Parathyroid adenoma (tissue), 2 donors: Measurements from ENCODE around the gene CLEC17A.
"Not testable (repeated sequence)": the region's sequence is repeated elsewhere in the genome, so short reads cannot be mapped to it uniquely, and the experiment has no call there.

Experiments used
- H2AFZ ChIP-seq: fragments of 300-600 bp; sonication (generic); one replicate; pipeline ENCODE4 v1.7.0; 2017; ENCODE audit warnings: antibody characterized with exemption, mild to moderate bottlenecking
- H3K27ac ChIP-seq: fragments of 300-600 bp; sonication (generic); one replicate; pipeline ENCODE4 v1.7.0; 2017
- H3K27me3 ChIP-seq: fragments of 300-600 bp; sonication (generic); one replicate; pipeline ENCODE4 v1.7.0; 2017; ENCODE audit warnings: low read length; ENCODE audit not compliant: control insufficient read depth, insufficient read depth
- H3K36me3 ChIP-seq: fragments of 300-600 bp; sonication (generic); one replicate; pipeline ENCODE4 v1.7.0; 2017; ENCODE audit warnings: low read length; ENCODE audit not compliant: control insufficient read depth, insufficient read depth
- H3K4me1 ChIP-seq: fragments of 300-600 bp; sonication (generic); one replicate; pipeline ENCODE4 v1.7.0; 2017; ENCODE audit warnings: control low read depth
- H3K4me2 ChIP-seq: fragments of 300-600 bp; sonication (generic); one replicate; pipeline ENCODE4 v1.7.0; 2017; ENCODE audit warnings: low read length
- H3K4me3 ChIP-seq: fragments of 300-600 bp; sonication (generic); one replicate; pipeline ENCODE4 v1.7.0; 2017; ENCODE audit warnings: low read depth, low read length
- H3K79me2 ChIP-seq: fragments of 300-600 bp; sonication (generic); one replicate; pipeline ENCODE4 v1.7.0; 2017; ENCODE audit warnings: control low read depth
- H3K9ac ChIP-seq: fragments of 300-600 bp; sonication (generic); one replicate; pipeline ENCODE4 v1.7.0; 2017; ENCODE audit warnings: mild to moderate bottlenecking
- H3K9me3 ChIP-seq: fragments of 300-600 bp; sonication (generic); one replicate; pipeline ENCODE4 v1.7.0; 2017; ENCODE audit warnings: low read length; ENCODE audit not compliant: control insufficient read depth
- TF ChIP-seq, protein P1 (sequence below): fragments of 300-600 bp; sonication (generic); IDR thresholded peaks from one replicate; pipeline ENCODE4 v1.7.0; 2017; ENCODE audit warnings: antibody characterized with exemption, mild to moderate bottlenecking
- donor health status: primary hyperparathyroidism.

Gene CLEC17A

GRCh38 chr19:14599548-14600147 is 16.8 kb downstream of the CLEC17A start:
- TF ChIP-seq, protein P1, sequence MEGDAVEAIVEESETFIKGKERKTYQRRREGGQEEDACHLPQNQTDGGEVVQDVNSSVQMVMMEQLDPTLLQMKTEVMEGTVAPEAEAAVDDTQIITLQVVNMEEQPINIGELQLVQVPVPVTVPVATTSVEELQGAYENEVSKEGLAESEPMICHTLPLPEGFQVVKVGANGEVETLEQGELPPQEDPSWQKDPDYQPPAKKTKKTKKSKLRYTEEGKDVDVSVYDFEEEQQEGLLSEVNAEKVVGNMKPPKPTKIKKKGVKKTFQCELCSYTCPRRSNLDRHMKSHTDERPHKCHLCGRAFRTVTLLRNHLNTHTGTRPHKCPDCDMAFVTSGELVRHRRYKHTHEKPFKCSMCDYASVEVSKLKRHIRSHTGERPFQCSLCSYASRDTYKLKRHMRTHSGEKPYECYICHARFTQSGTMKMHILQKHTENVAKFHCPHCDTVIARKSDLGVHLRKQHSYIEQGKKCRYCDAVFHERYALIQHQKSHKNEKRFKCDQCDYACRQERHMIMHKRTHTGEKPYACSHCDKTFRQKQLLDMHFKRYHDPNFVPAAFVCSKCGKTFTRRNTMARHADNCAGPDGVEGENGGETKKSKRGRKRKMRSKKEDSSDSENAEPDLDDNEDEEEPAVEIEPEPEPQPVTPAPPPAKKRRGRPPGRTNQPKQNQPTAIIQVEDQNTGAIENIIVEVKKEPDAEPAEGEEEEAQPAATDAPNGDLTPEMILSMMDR, result no peak
- Histone ChIP-seq H3K4me3 (no peak overlapping the region), H3K79me2 (no peaks in the 10 kb centered on the region), H2AFZ (no peak overlapping the region), H3K27me3 (no peaks in the 10 kb centered on the region), H3K4me2 (no peak overlapping the region), H3K9ac (no peak overlapping the region), H3K4me1 (no peaks in the 10 kb centered on the region), H3K9me3 (no peaks in the 10 kb centered on the region), H3K27ac (no peak overlapping the region), H3K36me3 (no peaks in the 10 kb centered on the region)

GRCh38 chr19:14603990-14604387 is 21.1 kb downstream of the CLEC17A start:
- Histone ChIP-seq H3K27me3 (no peaks in the 10 kb centered on the region), H3K4me3 (no peak overlapping the region), H3K79me2 (no peaks in the 10 kb centered on the region), H3K9ac (no peak overlapping the region), H2AFZ (no peak overlapping the region), H3K4me1 (no peaks in the 10 kb centered on the region), H3K27ac (no peak overlapping the region), H3K36me3 (no peaks in the 10 kb centered on the region), H3K4me2 (no peak overlapping the region), H3K9me3 (no peaks in the 10 kb centered on the region)
- TF ChIP-seq, protein P1, result no peak

- no peak overlapping the region for H3K4me3 ChIP-seq
- no peaks in the 10 kb centered on the region for H3K79me2 ChIP-seq
- TF ChIP-seq, protein P1, result no peak
- no peak overlapping the region for H3K27ac ChIP-seq
- H2AFZ ChIP-seq, result no peak overlapping the region
- no peak overlapping the region for H3K9ac ChIP-seq
- no peaks in the 10 kb centered on the region for H3K27me3 ChIP-seq
- no peaks in the 10 kb centered on the region for H3K36me3 ChIP-seq
- H3K4me2 ChIP-seq, result no peak overlapping the region
- no peaks in the 10 kb centered on the region for H3K4me1 ChIP-seq
- H3K9me3 ChIP-seq, result no peaks in the 10 kb centered on the region
Measured at GRCh38 chr19:14606627-14607026, 23.7 kb downstream of the CLEC17A start.

- TF ChIP-seq, protein P1, result no peak
- no peaks in the 10 kb centered on the region for H3K9me3 ChIP-seq
- H3K4me3 ChIP-seq, result no peak overlapping the region
- H3K27me3 ChIP-seq, result no peaks in the 10 kb centered on the region
- no peak overlapping the region for H3K4me2 ChIP-seq
- H3K4me1 ChIP-seq, result no peaks in the 10 kb centered on the region
- H2AFZ ChIP-seq, result no peak overlapping the region
- H3K27ac ChIP-seq, result no peak overlapping the region
- H3K79me2 ChIP-seq, result no peaks in the 10 kb centered on the region
- no peak overlapping the region for H3K9ac ChIP-seq
- no peaks in the 10 kb centered on the region for H3K36me3 ChIP-seq
Measured at GRCh38 chr19:14611051-14611450, 28.2 kb downstream of the CLEC17A start.

GRCh38 chr19:14612242-14612641 is 29.4 kb downstream of the CLEC17A start:
- H3K9ac ChIP-seq, H3K27ac ChIP-seq, H3K9me3 ChIP-seq, H3K79me2 ChIP-seq, H3K4me1 ChIP-seq, H3K4me3 ChIP-seq, H2AFZ ChIP-seq, H3K27me3 ChIP-seq, H3K4me2 ChIP-seq, H3K36me3 ChIP-seq: not testable (repeated sequence)
